ENCODE results near the gene JAZF1. TPM values are rescaled to one million over a fixed set of nuclear protein-coding genes. Genes with fewer than 3 reads are reported as not detected.

The JAZF1 gene
- total RNA-seq, 1 donor from 2014 or later: 0.96 TPM

- no peaks in the 10 kb centered on the region for H3K27me3 ChIP-seq (ENCODE audit: control insufficient read depth, insufficient read depth, low read length)
- H3K36me3 ChIP-seq (ENCODE audit: control insufficient read depth, insufficient read depth, low read length): no peaks in the 10 kb centered on the region
- TF ChIP-seq, protein P1, sequence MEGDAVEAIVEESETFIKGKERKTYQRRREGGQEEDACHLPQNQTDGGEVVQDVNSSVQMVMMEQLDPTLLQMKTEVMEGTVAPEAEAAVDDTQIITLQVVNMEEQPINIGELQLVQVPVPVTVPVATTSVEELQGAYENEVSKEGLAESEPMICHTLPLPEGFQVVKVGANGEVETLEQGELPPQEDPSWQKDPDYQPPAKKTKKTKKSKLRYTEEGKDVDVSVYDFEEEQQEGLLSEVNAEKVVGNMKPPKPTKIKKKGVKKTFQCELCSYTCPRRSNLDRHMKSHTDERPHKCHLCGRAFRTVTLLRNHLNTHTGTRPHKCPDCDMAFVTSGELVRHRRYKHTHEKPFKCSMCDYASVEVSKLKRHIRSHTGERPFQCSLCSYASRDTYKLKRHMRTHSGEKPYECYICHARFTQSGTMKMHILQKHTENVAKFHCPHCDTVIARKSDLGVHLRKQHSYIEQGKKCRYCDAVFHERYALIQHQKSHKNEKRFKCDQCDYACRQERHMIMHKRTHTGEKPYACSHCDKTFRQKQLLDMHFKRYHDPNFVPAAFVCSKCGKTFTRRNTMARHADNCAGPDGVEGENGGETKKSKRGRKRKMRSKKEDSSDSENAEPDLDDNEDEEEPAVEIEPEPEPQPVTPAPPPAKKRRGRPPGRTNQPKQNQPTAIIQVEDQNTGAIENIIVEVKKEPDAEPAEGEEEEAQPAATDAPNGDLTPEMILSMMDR (IDR thresholded peaks at IDR 0.05; ENCODE audit: insufficient read depth, low read length, poor library complexity, severe bottlenecking): peak; percentile 98
- no peak overlapping the region for H3K4me3 ChIP-seq (ENCODE audit: low read depth, low read length)
- no peak for DNase-seq (ENCODE audit: low read depth)
Measured at GRCh38 chr7:28078036-28078901, 102.3 kb downstream of the JAZF1 start.

GRCh38 chr7:28077616-28078015 is 103.0 kb downstream of the JAZF1 start:
- TF ChIP-seq, protein P1 (IDR thresholded peaks at IDR 0.05; ENCODE audit: insufficient read depth, low read length, poor library complexity, severe bottlenecking): no peak

DNA sequence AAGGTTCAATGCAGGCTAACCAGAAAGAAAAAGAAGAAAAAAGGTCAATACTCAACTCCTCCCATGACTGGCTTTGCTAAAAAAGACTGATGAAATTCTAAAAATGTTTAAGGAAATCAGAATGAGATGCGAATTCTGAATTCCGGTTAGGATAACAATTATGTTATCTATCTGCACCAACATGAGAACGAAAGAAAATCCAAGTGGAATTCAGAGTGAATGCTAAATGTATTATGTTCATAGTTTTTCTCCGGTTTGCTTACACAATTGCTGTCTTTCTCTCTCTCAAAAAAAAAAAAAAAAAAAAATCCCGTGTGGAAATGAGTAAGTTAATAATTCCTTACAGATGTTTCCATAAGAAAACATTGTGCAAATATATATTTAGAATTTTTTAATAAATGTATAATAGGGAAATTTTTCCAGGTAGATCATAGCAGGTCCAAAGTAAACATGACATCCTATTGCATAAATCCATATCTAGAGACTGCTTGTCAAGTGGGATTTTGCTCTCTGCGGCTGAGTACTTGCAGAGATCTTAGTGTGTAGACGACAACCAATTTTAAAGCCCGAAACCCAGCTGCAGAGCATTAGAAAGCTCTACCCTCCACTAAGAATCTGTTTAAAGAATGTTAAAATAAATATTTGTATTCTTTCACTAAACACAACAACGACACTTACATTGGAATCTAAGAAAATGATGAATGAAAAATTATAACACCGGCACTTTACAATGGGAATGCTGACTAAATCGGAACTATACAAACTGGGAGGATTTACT is 104.0 kb downstream of the JAZF1 start:
- H3K27me3 ChIP-seq (ENCODE audit: control insufficient read depth, insufficient read depth, low read length): no peaks in the 10 kb centered on the region
- no peaks in the 10 kb centered on the region for H3K36me3 ChIP-seq (ENCODE audit: control insufficient read depth, insufficient read depth, low read length)
- H3K4me3 ChIP-seq (ENCODE audit: low read depth, low read length): no peak overlapping the region
- DNase-seq (ENCODE audit: low read depth): no peak
- TF ChIP-seq, protein P1 (IDR thresholded peaks at IDR 0.05; ENCODE audit: insufficient read depth, low read length, poor library complexity, severe bottlenecking): no peak

More at GRCh38 chr7:28077616-28078015, 103.0 kb downstream of the JAZF1 start:
- DNase-seq (ENCODE audit: low read depth): no peak
- no peaks in the 10 kb centered on the region for H3K27me3 ChIP-seq (ENCODE audit: control insufficient read depth, insufficient read depth, low read length)
- no peak overlapping the region for H3K4me3 ChIP-seq (ENCODE audit: low read depth, low read length)
- H3K36me3 ChIP-seq (ENCODE audit: control insufficient read depth, insufficient read depth, low read length): no peaks in the 10 kb centered on the region

DNA sequence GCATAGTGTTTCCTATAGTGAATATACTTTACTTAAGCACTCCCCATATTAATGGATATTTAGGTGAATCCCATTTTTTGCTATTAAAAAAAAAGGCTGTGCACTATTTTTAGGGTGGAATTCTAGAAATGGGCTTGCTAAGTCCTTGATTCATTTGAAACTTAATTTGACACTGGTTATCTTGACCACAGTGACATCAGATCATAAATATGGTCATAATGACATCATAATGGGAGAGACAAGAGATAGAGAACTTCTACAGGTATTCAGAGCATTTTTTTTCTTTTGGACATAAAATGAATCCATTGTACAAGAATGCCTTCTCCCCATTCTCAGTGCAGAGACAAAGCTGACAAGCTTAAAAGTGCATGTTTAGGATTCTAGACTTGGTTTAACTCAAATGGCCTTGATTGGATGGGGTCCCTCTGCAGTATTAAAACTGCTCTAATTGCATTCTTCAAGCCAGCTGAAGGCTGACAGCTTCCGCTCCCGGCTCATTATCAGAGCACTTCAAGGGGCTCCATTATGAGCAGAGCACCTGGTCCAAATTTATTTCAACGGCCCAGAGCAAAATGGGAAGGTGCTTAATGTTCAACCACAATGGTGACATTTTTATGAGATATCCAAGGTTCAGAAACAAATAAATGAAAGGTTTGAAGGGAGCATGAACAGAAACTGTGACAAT is 104.8 kb downstream of the JAZF1 start:
- Histone ChIP-seq H3K36me3 (ENCODE audit: control insufficient read depth, insufficient read depth, low read length) (no peaks in the 10 kb centered on the region), H3K4me3 (ENCODE audit: low read depth, low read length) (no peak overlapping the region), H3K27me3 (ENCODE audit: control insufficient read depth, insufficient read depth, low read length) (no peaks in the 10 kb centered on the region)
- no peak for DNase-seq (ENCODE audit: low read depth)
- TF ChIP-seq, protein P1 (IDR thresholded peaks at IDR 0.05; ENCODE audit: insufficient read depth, low read length, poor library complexity, severe bottlenecking): no peak

DNA sequence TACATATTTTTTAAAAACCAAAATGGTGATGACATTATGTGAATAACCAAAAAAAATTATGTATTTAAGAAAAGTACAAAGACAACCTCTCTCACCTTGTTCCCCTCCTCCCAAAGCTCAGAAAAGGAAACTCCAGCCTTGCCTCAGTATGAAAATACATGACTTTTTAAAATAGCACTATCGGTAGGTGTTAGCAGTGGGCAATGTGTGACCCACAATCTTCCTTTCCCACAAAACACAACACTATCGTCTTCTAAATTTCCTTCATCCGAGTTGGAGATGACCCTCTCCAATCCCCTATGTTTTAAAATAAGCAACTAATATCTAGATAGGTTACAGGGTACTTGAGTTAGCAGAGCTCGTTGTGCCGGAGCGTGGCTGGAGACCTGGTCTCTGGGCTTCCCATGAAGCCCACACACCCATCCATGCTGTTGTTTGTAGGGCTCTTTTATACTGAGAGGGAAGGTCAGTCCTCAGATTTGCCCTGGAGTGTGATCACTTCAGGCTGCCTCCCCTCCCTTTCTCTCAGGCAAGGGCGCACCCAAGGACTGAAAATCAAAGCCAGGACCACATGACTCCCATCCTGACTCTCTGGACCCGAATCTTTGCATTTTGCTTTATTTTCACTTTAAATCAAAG is 107.6 kb downstream of the JAZF1 start:
- DNase-seq (ENCODE audit: low read depth): no peak
- H3K36me3 ChIP-seq (ENCODE audit: control insufficient read depth, insufficient read depth, low read length): no peaks in the 10 kb centered on the region
- H3K4me3 ChIP-seq (ENCODE audit: low read depth, low read length): no peak overlapping the region
- TF ChIP-seq, protein P1 (IDR thresholded peaks at IDR 0.05; ENCODE audit: insufficient read depth, low read length, poor library complexity, severe bottlenecking): no peak
- H3K27me3 ChIP-seq (ENCODE audit: control insufficient read depth, insufficient read depth, low read length): no peaks in the 10 kb centered on the region
